ENCODE data around the gene TUBB. TPM values are rescaled to one million over a fixed set of nuclear protein-coding genes. Genes with fewer than 3 reads are reported as not detected.

TUBB gene
- total RNA-seq, 2 donors from 2014 or later = 172 to 243 TPM

DNA sequence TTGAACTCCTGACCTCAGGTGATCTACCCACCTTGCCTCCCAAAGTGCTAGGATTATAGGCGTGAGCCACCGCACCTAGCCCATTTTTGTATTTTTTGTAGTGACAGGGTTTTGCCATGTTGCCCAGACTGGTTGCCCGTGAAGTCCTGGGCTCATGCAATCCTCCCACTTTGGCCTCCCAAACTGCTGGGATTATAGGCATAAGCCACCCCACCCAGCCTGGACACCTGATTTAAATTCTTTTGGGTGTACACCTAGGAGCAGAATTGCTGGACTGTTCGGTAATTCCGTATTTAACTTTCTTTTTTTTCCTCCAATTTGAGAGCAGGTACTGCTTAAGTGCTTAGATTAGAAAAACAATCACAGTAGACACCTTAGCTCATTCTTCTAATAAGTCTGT, 23.7 kb upstream of the TUBB start:
- H3K4me1 ChIP-seq (ENCODE audit: control insufficient read depth in 1 of 2, low read depth in 2 of 2) = peaks cover 5 to 10% of the 10 kb centered on the region in 2 donors
- no peaks in the 10 kb centered on the region for H3K27me3 ChIP-seq (replicated peaks; ENCODE audit: insufficient read depth)
- TF ChIP-seq, protein P1, sequence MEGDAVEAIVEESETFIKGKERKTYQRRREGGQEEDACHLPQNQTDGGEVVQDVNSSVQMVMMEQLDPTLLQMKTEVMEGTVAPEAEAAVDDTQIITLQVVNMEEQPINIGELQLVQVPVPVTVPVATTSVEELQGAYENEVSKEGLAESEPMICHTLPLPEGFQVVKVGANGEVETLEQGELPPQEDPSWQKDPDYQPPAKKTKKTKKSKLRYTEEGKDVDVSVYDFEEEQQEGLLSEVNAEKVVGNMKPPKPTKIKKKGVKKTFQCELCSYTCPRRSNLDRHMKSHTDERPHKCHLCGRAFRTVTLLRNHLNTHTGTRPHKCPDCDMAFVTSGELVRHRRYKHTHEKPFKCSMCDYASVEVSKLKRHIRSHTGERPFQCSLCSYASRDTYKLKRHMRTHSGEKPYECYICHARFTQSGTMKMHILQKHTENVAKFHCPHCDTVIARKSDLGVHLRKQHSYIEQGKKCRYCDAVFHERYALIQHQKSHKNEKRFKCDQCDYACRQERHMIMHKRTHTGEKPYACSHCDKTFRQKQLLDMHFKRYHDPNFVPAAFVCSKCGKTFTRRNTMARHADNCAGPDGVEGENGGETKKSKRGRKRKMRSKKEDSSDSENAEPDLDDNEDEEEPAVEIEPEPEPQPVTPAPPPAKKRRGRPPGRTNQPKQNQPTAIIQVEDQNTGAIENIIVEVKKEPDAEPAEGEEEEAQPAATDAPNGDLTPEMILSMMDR (IDR thresholded peaks at IDR 0.05) = no peak
- no peak overlapping the region for H3K27ac ChIP-seq
- DNase-seq (ENCODE audit: low spot score) = no peak
- no peak overlapping the region for H3K4me3 ChIP-seq
- H3K36me3 ChIP-seq = peaks cover 6% of the 10 kb centered on the region
- no peak for ATAC-seq (ENCODE audit: insufficient number of reproducible peaks, low FRiP score, low read depth)
- no peaks in the 10 kb centered on the region for H3K9me3 ChIP-seq

DNA sequence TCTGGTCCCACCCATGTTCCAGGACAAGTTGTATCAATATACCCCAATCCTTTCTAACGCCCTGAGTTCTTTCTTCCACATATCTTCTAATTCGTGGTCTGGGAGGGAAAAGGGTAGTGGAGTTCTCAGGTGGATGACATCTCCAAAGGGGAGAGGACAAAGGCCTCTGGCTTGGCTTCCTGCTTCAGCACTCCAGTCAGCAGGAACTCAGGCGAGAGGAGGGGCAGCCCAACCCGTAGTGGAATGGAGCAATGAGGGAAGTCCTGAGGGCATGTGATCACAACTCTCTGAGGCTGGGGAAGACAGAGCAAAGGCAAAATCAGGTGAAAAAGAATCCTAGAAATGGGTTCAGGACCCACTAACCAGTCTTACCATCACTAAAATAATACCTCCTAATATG, 19.8 kb upstream of the TUBB start:
- H3K4me1 ChIP-seq (ENCODE audit: control insufficient read depth in 1 of 2, low read depth in 2 of 2) = peaks cover 4 to 5% of the 10 kb centered on the region in 2 donors
- TF ChIP-seq, protein P1 (IDR thresholded peaks at IDR 0.05) = no peak
- DNase-seq (ENCODE audit: low spot score) = no peak
- H3K9me3 ChIP-seq = no peaks in the 10 kb centered on the region
- H3K36me3 ChIP-seq = peaks cover 6% of the 10 kb centered on the region
- H3K4me3 ChIP-seq = no peak overlapping the region
- no peak overlapping the region for H3K27ac ChIP-seq
- no peak for ATAC-seq (ENCODE audit: insufficient number of reproducible peaks, low FRiP score, low read depth)
- no peaks in the 10 kb centered on the region for H3K27me3 ChIP-seq (replicated peaks; ENCODE audit: insufficient read depth)

DNA sequence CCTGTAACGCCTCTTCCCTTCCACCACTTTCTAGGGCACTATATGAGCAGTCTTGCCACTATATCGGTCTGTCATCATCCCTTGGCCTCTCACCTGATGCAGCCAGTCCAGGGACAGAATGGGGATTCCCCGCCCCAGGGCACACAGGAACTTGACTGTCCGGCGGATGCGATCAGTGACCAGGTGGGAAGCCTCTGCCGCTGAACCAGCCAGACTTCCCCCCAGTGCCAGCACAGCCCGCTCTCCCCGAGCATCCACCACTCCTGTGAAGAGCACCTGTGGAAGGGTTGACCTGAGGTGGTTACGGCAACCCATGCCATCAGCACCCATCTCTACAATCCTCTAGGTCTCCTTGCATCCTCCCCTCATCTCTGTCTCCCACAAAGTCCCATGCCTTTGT, 17.1 kb upstream of the TUBB start:
- Histone ChIP-seq H3K27ac (no peak overlapping the region), H3K27me3 (replicated peaks; ENCODE audit: insufficient read depth) (no peaks in the 10 kb centered on the region), H3K4me1 (ENCODE audit: control insufficient read depth in 1 of 2, low read depth in 2 of 2) (no peaks in the 10 kb centered on the region), H3K9me3 (no peaks in the 10 kb centered on the region), H3K4me3 (no peak overlapping the region), H3K36me3 (peaks cover 19% of the 10 kb centered on the region)
- TF ChIP-seq, protein P1 (IDR thresholded peaks at IDR 0.05) = no peak
- ATAC-seq (ENCODE audit: insufficient number of reproducible peaks, low FRiP score, low read depth) (no peak), DNase-seq (ENCODE audit: low spot score) (no peak)

DNA sequence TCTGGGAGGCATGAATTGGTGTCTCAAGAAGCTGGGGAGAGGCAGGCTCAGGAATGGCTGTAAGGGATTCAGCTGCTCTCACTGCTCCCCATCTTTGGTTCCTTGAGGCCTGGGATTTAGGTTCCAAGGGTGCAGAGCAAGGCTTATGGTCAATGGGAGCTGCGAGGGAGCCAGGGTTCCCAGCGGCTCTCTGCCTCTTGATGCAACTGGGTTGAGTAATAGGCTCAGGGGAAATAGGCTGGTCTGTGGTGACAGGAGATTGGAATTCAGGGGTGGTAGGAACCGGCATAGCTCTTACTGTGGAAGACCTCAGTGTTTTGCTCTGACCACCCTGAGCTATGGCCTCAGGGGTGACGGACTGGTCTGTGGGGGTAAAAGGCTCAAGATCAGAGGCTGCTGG, 16.3 kb upstream of the TUBB start:
- ATAC-seq (ENCODE audit: insufficient number of reproducible peaks, low FRiP score, low read depth) (no peak), DNase-seq (ENCODE audit: low spot score) (no peak)
- TF ChIP-seq, protein P1 (IDR thresholded peaks at IDR 0.05) = no peak
- Histone ChIP-seq H3K9me3 (no peaks in the 10 kb centered on the region), H3K4me1 (ENCODE audit: control insufficient read depth in 1 of 2, low read depth in 2 of 2) (no peaks in the 10 kb centered on the region), H3K4me3 (no peak overlapping the region), H3K27me3 (replicated peaks; ENCODE audit: insufficient read depth) (no peaks in the 10 kb centered on the region), H3K36me3 (peaks cover 23% of the 10 kb centered on the region), H3K27ac (no peak overlapping the region)

DNA sequence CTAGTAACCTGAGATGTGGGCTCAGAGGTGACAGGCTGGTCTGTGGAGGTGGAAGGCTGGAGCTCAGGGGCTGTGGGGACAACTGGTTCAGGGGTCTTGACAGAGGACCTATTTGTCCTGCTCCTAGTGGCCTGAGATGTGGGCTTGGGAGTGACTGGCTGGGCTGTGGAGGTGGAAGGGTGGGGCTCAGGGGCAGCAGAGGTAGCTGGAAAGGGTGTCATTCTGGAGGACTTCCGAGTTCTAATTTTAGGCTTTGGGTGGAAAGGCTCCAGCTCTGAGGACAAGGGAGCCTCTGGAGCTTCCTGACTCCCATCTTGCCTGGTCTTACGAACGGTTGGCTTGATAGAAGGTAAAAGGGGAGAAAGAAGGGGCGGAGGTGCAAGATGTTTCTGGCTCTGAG, 14.5 kb upstream of the TUBB start:
- Histone ChIP-seq H3K27me3 (replicated peaks; ENCODE audit: insufficient read depth) (no peaks in the 10 kb centered on the region), H3K27ac (no peak overlapping the region), H3K9me3 (no peaks in the 10 kb centered on the region), H3K36me3 (peaks cover 33% of the 10 kb centered on the region), H3K4me1 (ENCODE audit: control insufficient read depth in 1 of 2, low read depth in 2 of 2) (no peaks in the 10 kb centered on the region), H3K4me3 (no peak overlapping the region)
- no peak for ATAC-seq (ENCODE audit: insufficient number of reproducible peaks, low FRiP score, low read depth)
- TF ChIP-seq, protein P1 (IDR thresholded peaks at IDR 0.05) = no peak
- DNase-seq (ENCODE audit: low spot score) = no peak
